Peyer's patch (tissue), 4 donors: Measurements from ENCODE around the gene IGLL1.
"Not testable (repeated sequence)": the region's sequence is repeated elsewhere in the genome, so short reads cannot be mapped to it uniquely, and the experiment has no call there.

Experiments
- CTCF ChIP-seq, 6 experiments: fragments of 450-650 bp in 4 of 6; fragments of 200-600 bp in 2 of 6; sonication (generic) in 1 of 6; IDR thresholded peaks; one replicate each; pipeline ENCODE4 v1.5.1; 2017 to 2019; ENCODE audit warnings: antibody characterized with exemption in 6 of 6, mild to moderate bottlenecking in 3 of 6, moderate library complexity in 1 of 6
- POLR2A ChIP-seq, 2 donors: fragments of 450-650 bp; IDR thresholded peaks; one replicate each; pipeline ENCODE4 v1.5.1; 2017; ENCODE audit warnings: antibody characterized with exemption in 2 of 2, mild to moderate bottlenecking in 2 of 2, moderate library complexity in 2 of 2

- TF ChIP-seq CTCF, POLR2A (IDR thresholded peaks at IDR 0.05): not testable (repeated sequence)
These were observed 7.0 kb downstream of the IGLL1 start for GRCh38 chr22:23573106-23573505.
